ENCODE results near the gene TRIM13. TPM values are rescaled to one million over a fixed set of nuclear protein-coding genes. Genes with fewer than 3 reads are reported as not detected.

TRIM13 gene
- polyA plus RNA-seq, 3 donors = 5.8 to 14.1 (median 6.1) TPM

DNA sequence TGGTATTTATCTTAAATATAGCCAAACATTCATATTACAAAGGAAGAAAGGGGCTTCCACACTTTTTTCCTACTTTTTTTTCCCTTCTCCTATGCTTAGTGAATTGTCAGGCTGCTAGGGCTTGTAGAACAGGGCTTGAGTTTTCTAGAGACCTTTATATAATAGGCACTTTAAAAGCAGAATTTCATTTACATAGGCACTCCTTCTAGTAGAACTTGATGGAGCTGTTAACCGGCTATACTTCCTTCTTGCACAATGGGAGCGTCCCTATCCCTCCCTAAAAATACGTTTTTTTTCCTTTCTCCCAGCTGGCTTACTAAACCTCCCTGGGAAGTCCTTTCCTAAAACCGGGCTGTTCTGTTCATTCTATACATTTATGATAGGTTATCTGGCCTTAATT, 1.1 kb downstream of the TRIM13 start:
- H3K9me3 ChIP-seq (replicated peaks in 1 of 2; ENCODE audit: control insufficient read depth in 1 of 2, insufficient read depth in 1 of 2, low read length in 2 of 2) = no peaks in the 10 kb centered on the region
- peaks cover 34 to 47% of the 10 kb centered on the region in 2 donors for H3K4me1 ChIP-seq (ENCODE audit: control insufficient read depth in 1 of 2, insufficient read depth in 2 of 2, low read length in 2 of 2)
- H3K36me3 Mint-ChIP-seq = peaks cover 16 to 39% of the 10 kb centered on the region in 2 donors
- no peaks in the 10 kb centered on the region for H3K27me3 Mint-ChIP-seq (ENCODE audit: low read depth in 3 of 3)
- H3K9ac ChIP-seq (ENCODE audit: insufficient read depth, low read length, poor library complexity, severe bottlenecking) = peak overlapping the region; percentile 96
- H3K36me3 ChIP-seq (replicated peaks in 1 of 2; ENCODE audit: control insufficient read depth in 1 of 2, insufficient read depth in 2 of 2, low read length in 2 of 2) = peaks cover 17 to 49% of the 10 kb centered on the region in 2 donors
- H4K20me1 ChIP-seq (ENCODE audit: insufficient read depth, low read length) = peaks cover 41% of the 10 kb centered on the region
- H3K27ac Mint-ChIP-seq = peak overlapping the region; percentile 12 to 95 (median 86)
- H3K27me3 ChIP-seq (ENCODE audit: control insufficient read depth in 2 of 2, insufficient read depth in 2 of 2, low read length in 2 of 2) = no peaks in the 10 kb centered on the region
- peak overlapping the region; percentile 85 to 90 for H3K4me3 Mint-ChIP-seq
- H3K4me1 Mint-ChIP-seq = peaks cover 38% of the 10 kb centered on the region
- intact Hi-C loops (cut with micrococcal nuclease) = loop anchor here (5.0 to 10.0 kb wide), 9 partner anchors 61 to 919 kb away; partner anchors contain the start of gene SPRYD7 (in 1 of the 2)
- peak overlapping the region in 1 of 2 donors; percentile 95 for H3K27ac ChIP-seq (ENCODE audit: low read depth in 1 of 2, low read length in 2 of 2)
- peak overlapping the region; percentile 86 for H3K4me2 ChIP-seq (replicated peaks; ENCODE audit: extremely low read depth, low read length, poor library complexity, severe bottlenecking)
- H3K79me2 ChIP-seq (ENCODE audit: insufficient read depth, low read length) = peaks cover 56% of the 10 kb centered on the region
- H3K9me3 Mint-ChIP-seq = no peaks in the 10 kb centered on the region
- no CpG with 5 or more reads among the region's 4 CpGs for WGBS (ENCODE audit: insufficient coverage)
- no peak overlapping the region for H2AFZ ChIP-seq (ENCODE audit: insufficient read depth, low read depth, low read length, poor library complexity, severe bottlenecking)
- TF ChIP-seq, protein P1, sequence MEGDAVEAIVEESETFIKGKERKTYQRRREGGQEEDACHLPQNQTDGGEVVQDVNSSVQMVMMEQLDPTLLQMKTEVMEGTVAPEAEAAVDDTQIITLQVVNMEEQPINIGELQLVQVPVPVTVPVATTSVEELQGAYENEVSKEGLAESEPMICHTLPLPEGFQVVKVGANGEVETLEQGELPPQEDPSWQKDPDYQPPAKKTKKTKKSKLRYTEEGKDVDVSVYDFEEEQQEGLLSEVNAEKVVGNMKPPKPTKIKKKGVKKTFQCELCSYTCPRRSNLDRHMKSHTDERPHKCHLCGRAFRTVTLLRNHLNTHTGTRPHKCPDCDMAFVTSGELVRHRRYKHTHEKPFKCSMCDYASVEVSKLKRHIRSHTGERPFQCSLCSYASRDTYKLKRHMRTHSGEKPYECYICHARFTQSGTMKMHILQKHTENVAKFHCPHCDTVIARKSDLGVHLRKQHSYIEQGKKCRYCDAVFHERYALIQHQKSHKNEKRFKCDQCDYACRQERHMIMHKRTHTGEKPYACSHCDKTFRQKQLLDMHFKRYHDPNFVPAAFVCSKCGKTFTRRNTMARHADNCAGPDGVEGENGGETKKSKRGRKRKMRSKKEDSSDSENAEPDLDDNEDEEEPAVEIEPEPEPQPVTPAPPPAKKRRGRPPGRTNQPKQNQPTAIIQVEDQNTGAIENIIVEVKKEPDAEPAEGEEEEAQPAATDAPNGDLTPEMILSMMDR (IDR thresholded peaks at IDR 0.05) = no peak
- peak in 2 of 3 donors; percentile 14 to 18 for DNase-seq
- peak overlapping the region; percentile 85 to 95 (median 86) for H3K4me3 ChIP-seq (replicated peaks in 1 of 3; ENCODE audit: low read depth in 2 of 3, low read length in 3 of 3)

- Histone ChIP-seq H3K9ac (ENCODE audit: insufficient read depth, low read length, poor library complexity, severe bottlenecking) (peak overlapping the region; percentile 36), H3K4me2 (replicated peaks; ENCODE audit: extremely low read depth, low read length, poor library complexity, severe bottlenecking) (peak overlapping the region; percentile 86), H3K9me3 (replicated peaks in 1 of 2; ENCODE audit: control insufficient read depth in 1 of 2, insufficient read depth in 1 of 2, low read length in 2 of 2) (no peaks in the 10 kb centered on the region), H2AFZ (ENCODE audit: insufficient read depth, low read depth, low read length, poor library complexity, severe bottlenecking) (no peak overlapping the region), H3K79me2 (ENCODE audit: insufficient read depth, low read length) (peaks cover 65% of the 10 kb centered on the region), H3K4me3 (replicated peaks in 1 of 3; ENCODE audit: low read depth in 2 of 3, low read length in 3 of 3) (peak overlapping the region in 1 of 3 experiments; percentile 95), H3K27me3 (ENCODE audit: control insufficient read depth in 2 of 2, insufficient read depth in 2 of 2, low read length in 2 of 2) (no peaks in the 10 kb centered on the region), H3K36me3 (replicated peaks in 1 of 2; ENCODE audit: control insufficient read depth in 1 of 2, insufficient read depth in 2 of 2, low read length in 2 of 2) (peaks cover 17 to 53% of the 10 kb centered on the region in 2 donors), H4K20me1 (ENCODE audit: insufficient read depth, low read length) (peaks cover 52% of the 10 kb centered on the region), H3K27ac (ENCODE audit: low read depth in 1 of 2, low read length in 2 of 2) (peak overlapping the region in 1 of 2 donors; percentile 95), H3K4me1 (ENCODE audit: control insufficient read depth in 1 of 2, insufficient read depth in 2 of 2, low read length in 2 of 2) (peaks cover 34 to 47% of the 10 kb centered on the region in 2 donors)
- TF ChIP-seq, protein P1 (IDR thresholded peaks at IDR 0.05) = no peak
- H3K27me3 Mint-ChIP-seq (ENCODE audit: low read depth in 3 of 3) = no peaks in the 10 kb centered on the region
- H3K9me3 Mint-ChIP-seq = no peaks in the 10 kb centered on the region
- intact Hi-C loops (cut with micrococcal nuclease) = loop anchor here (5.0 to 10.0 kb wide), 9 partner anchors 62 to 918 kb away; partner anchors contain the start of gene SPRYD7 (in 1 of the 2)
- H3K36me3 Mint-ChIP-seq = peaks cover 12 to 45% of the 10 kb centered on the region in 2 donors
- no peak overlapping the region for H3K4me3 Mint-ChIP-seq
- peak overlapping the region in 6 of 7 donors; percentile 41 to 94 (median 84) for H3K27ac Mint-ChIP-seq
- peaks cover 39% of the 10 kb centered on the region for H3K4me1 Mint-ChIP-seq
- WGBS (ENCODE audit: insufficient coverage) = 90% methylated on average over 8 of the region's 22 CpGs
- no peak for DNase-seq
Measured at GRCh38 chr13:49998714-49999624, 2.1 kb downstream of the TRIM13 start.

Measured in CD14-positive monocyte (primary cell).